ENCODE measurements around the gene KCNAB1.

KCNAB1 gene

GRCh38 chr3:156166808-156167207 lies 46.4 kb downstream of the KCNAB1 start:
- TF ChIP-seq ZNF8 (CRISPR knock-in tag; IDR thresholded peaks at IDR 0.05) (no peak), POU6F1 (CRISPR knock-in tag; IDR thresholded peaks at IDR 0.05; ENCODE audit: borderline replicate concordance, low read depth) (no peak), SNAI2 (CRISPR knock-in tag; IDR thresholded peaks at IDR 0.05) (no peak), TSHZ2 (CRISPR knock-in tag; IDR thresholded peaks at IDR 0.05) (no peak), TCF4 (CRISPR knock-in tag; IDR thresholded peaks at IDR 0.05; ENCODE audit: borderline replicate concordance) (no peak), GLIS3 (CRISPR knock-in tag; IDR thresholded peaks at IDR 0.05) (no peak), PPARA (CRISPR knock-in tag; IDR thresholded peaks at IDR 0.05; ENCODE audit: borderline replicate concordance) (no peak), BACH2 (CRISPR knock-in tag; IDR thresholded peaks at IDR 0.05; ENCODE audit: borderline replicate concordance) (no peak), ZC3H10 (CRISPR knock-in tag; IDR thresholded peaks at IDR 0.05) (no peak), PATZ1 (CRISPR knock-in tag; IDR thresholded peaks at IDR 0.05; ENCODE audit: borderline replicate concordance) (no peak), ZFP3 (CRISPR knock-in tag; IDR thresholded peaks at IDR 0.05) (no peak), ZFP30 (CRISPR knock-in tag; IDR thresholded peaks at IDR 0.05) (no peak), TOX (CRISPR knock-in tag; IDR thresholded peaks at IDR 0.05; ENCODE audit: borderline replicate concordance) (no peak), ZNF565 (CRISPR knock-in tag; conservative IDR thresholded peaks at IDR 0.05; ENCODE audit: low read depth) (no peak), CREB5 (CRISPR knock-in tag; IDR thresholded peaks at IDR 0.05; ENCODE audit: low read depth) (no peak), CSDC2 (CRISPR knock-in tag; IDR thresholded peaks at IDR 0.05) (no peak), ISL1 (CRISPR knock-in tag; IDR thresholded peaks at IDR 0.05) (no peak), ESRRG (CRISPR knock-in tag; IDR thresholded peaks at IDR 0.05) (no peak), RARB (CRISPR knock-in tag; IDR thresholded peaks at IDR 0.05) (no peak)
- ATAC-seq = no peak

- ATAC-seq = no peak
- no peak for TF ChIP-seq ZC3H10 (CRISPR knock-in tag; IDR thresholded peaks at IDR 0.05)
- no peak for TF ChIP-seq OSR1 (CRISPR knock-in tag; IDR thresholded peaks at IDR 0.05)
- TF ChIP-seq GLIS3 (CRISPR knock-in tag; IDR thresholded peaks at IDR 0.05) = no peak
- no peak for TF ChIP-seq ESRRG (CRISPR knock-in tag; IDR thresholded peaks at IDR 0.05)
- TF ChIP-seq ZFP3 (CRISPR knock-in tag; IDR thresholded peaks at IDR 0.05) = no peak
- TF ChIP-seq PATZ1 (CRISPR knock-in tag; IDR thresholded peaks at IDR 0.05; ENCODE audit: borderline replicate concordance) = no peak
- TF ChIP-seq BACH2 (CRISPR knock-in tag; IDR thresholded peaks at IDR 0.05; ENCODE audit: borderline replicate concordance) = no peak
- TF ChIP-seq TOX (CRISPR knock-in tag; IDR thresholded peaks at IDR 0.05; ENCODE audit: borderline replicate concordance) = no peak
- TF ChIP-seq ZNF70 (CRISPR knock-in tag; IDR thresholded peaks at IDR 0.05) = no peak
- TF ChIP-seq ARNTL (CRISPR knock-in tag; IDR thresholded peaks at IDR 0.05; ENCODE audit: borderline replicate concordance, low read depth) = no peak
- no peak for TF ChIP-seq CREB5 (CRISPR knock-in tag; IDR thresholded peaks at IDR 0.05; ENCODE audit: low read depth)
- TF ChIP-seq CSDC2 (CRISPR knock-in tag; IDR thresholded peaks at IDR 0.05) = no peak
- TF ChIP-seq TSHZ2 (CRISPR knock-in tag; IDR thresholded peaks at IDR 0.05) = no peak
- no peak for TF ChIP-seq RARB (CRISPR knock-in tag; IDR thresholded peaks at IDR 0.05)
- no peak for TF ChIP-seq PPARA (CRISPR knock-in tag; IDR thresholded peaks at IDR 0.05; ENCODE audit: borderline replicate concordance)
- no peak for TF ChIP-seq SNAI2 (CRISPR knock-in tag; IDR thresholded peaks at IDR 0.05)
- no peak for TF ChIP-seq CSRNP3 (CRISPR knock-in tag; IDR thresholded peaks at IDR 0.05)
- TF ChIP-seq TCF4 (CRISPR knock-in tag; IDR thresholded peaks at IDR 0.05; ENCODE audit: borderline replicate concordance) = no peak
Measured at GRCh38 chr3:156170571-156170970, 50.2 kb downstream of the KCNAB1 start.
